ENCODE data around the gene TESK1.
"Not testable (repeated sequence)": the region's sequence is repeated elsewhere in the genome, so short reads cannot be mapped to it uniquely, and the experiment has no call there.

- TF ChIP-seq CTCF (IDR thresholded peaks at IDR 0.05; ENCODE audit: insufficient read depth, low read length); POLR2AphosphoS5 (IDR thresholded peaks at IDR 0.05; ENCODE audit: low read depth); GABPA (IDR thresholded peaks at IDR 0.05; ENCODE audit: low read depth); REST (IDR thresholded peaks at IDR 0.05; ENCODE audit: insufficient replicate concordance, low read depth): not testable (repeated sequence)
These were observed 36.4 kb downstream of the TESK1 start for GRCh38 chr9:35641478-35641877.
